Kidney (tissue), 14 donors: Measurements from ENCODE around the gene CTDP1. TPM values are rescaled to one million over a fixed set of nuclear protein-coding genes. Genes with fewer than 3 reads are reported as not detected.
A peak's percentile ranks its signal among the peaks of the same experiment; 100 is the strongest.

Experiments
- DNase-seq, 5 donors: peaks; one replicate each; pipeline ENCODE4 v3.0.0-alpha.2; 2013 to 2020
- FAIRE-seq: peaks from 2 replicates; lab custom pipeline; 2012; peaks lifted over from hg19 to GRCh38; lab: Jason Lieb, UNC
- H3K27ac ChIP-seq, 2 donors: one replicate each; pipeline ENCODE4 v1.7.0; 2013; ENCODE audit warnings: low read depth in 2 of 2, low read length in 2 of 2, inconsistent platforms in 1 of 2
- H3K27me3 ChIP-seq: one replicate; pipeline ENCODE4 v1.7.1; 2013; ENCODE audit warnings: low read length, inconsistent platforms; ENCODE audit not compliant: control insufficient read depth, insufficient read depth
- H3K36me3 ChIP-seq, 3 donors: one replicate each; pipeline versions ENCODE4 v1.7.0 to v1.7.1; 2013; ENCODE audit warnings: low read length in 3 of 3, control low read depth in 1 of 3, inconsistent platforms in 1 of 3; ENCODE audit not compliant: insufficient read depth in 3 of 3, control insufficient read depth in 2 of 3
- H3K4me1 ChIP-seq, 3 donors: one replicate each; pipeline versions ENCODE4 v1.7.0 to v1.7.1; 2013; ENCODE audit warnings: low read length in 3 of 3, inconsistent platforms in 1 of 3, low read depth in 1 of 3; ENCODE audit not compliant: control insufficient read depth in 2 of 3, insufficient read depth in 2 of 3
- H3K4me3 ChIP-seq, 3 donors: one replicate each; pipeline versions ENCODE4 v1.7.0 to v1.8.1; 2013; ENCODE audit warnings: low read length in 3 of 3, control low read depth in 1 of 3, inconsistent platforms in 1 of 3
- H3K9ac ChIP-seq, 3 donors: one replicate each; pipeline versions ENCODE4 v1.7.0 to v1.7.1; 2013; ENCODE audit warnings: low read length in 3 of 3, control low read depth in 1 of 3, inconsistent platforms in 1 of 3
- H3K9me3 ChIP-seq, 3 donors: one replicate each; pipeline versions ENCODE4 v1.7.0 to v1.7.1; 2013; ENCODE audit warnings: low read length in 3 of 3, control low read depth in 1 of 3, inconsistent platforms in 1 of 3; ENCODE audit not compliant: control insufficient read depth in 2 of 3, insufficient read depth in 1 of 3
- intact Hi-C: fragments of 100-400 bp; cut with DNase I; formaldehyde crosslinking; loops from one replicate; pipeline ENCODE4 v1.11.1; 2022
- polyA plus RNA-seq: library from polyadenylated mRNA; stranded (reverse); fragments of 350-450 nt; fragmentation: Illumina TruSeq; extraction: RNeasy Lipid Tissue Mini Kit (QIAGEN cat#74804); gene quantifications from one replicate; pipeline ENCODE4 v1.2.3, GENCODE V29; 2014; ENCODE audit warnings: low read depth, low replicate concordance; ENCODE audit not compliant: insufficient read depth
- total RNA-seq: library from RNA; stranded (reverse); fragmentation: NEBNext Ultra II Directional; extraction: Animal tissue kit (Norgen Biotek cat#: 25700); gene quantifications from one replicate; pipeline ENCODE4 v1.2.1, GENCODE V29; 2021
- TF ChIP-seq, protein P1 (sequence below): IDR thresholded peaks from 3 replicates; pipeline ENCODE4 v1.5.1; 2012; ENCODE audit warnings: mild to moderate bottlenecking, moderate library complexity, borderline replicate concordance; ENCODE audit not compliant: insufficient read depth; ENCODE audit errors: extremely low read depth
- donor health status: control.
- donor health status: control.
- donor health status: control.
- donor health status: control.
- donor health status: control.
- donor health status: DM: yes; HTN: yes; CAD: no.
- donor health status: Normal renal cell carcinoma (clear cell type).

CTDP1 gene
- total and polyA plus RNA-seq, 2 donors from 2014 or later, result 11.1 to 21.8 TPM

DNA sequence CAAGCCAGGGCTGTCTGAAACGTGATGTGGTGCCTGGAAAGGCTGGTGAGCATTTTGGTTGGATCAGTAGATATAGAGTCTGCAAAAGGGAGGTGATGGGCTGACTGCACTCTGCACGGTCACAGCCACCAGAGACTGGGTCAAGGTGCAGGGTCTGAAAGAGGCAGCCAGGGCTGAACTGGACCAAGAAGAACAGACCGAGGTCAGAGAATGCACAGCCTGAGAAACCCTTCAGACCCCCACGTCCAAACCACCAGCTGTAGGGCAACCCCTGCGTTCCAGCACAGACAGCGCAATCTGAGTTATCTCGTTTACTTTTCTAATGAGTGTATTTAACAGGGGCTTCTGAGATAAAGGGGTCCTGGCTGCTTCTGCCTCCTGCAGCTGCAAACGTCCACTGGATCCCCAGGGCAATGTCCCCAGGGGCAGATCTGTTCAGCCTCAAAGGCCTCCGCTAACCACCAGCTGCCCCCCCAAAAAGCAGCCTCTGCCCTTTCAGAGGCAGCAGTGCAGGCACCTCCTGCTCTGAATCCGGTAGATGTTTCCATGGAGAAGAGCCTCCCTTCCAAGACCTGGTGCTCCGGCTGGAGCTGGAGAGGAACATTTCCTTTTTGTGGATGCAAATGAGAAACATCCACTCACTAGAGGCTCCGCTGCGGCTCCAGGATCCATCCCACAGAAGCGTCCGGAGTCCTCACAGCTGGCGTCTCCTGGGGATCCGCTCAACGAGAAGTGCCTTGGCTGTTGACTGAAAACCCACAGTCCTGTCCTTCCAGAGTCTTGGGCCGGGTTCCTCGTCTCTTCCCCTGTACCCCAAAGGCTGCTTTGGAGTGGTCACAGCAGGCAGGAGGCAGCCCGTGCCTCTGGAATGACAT is 117.2 kb downstream of the CTDP1 start:
- Histone ChIP-seq H3K9ac (no peak overlapping the region), H3K27ac (no peak overlapping the region), H3K9me3 (no peaks in the 10 kb centered on the region), H3K4me1 (peaks cover 0 to 5% (median 0%) of the 10 kb centered on the region in 3 donors), H3K27me3 (peaks cover 5% of the 10 kb centered on the region), H3K36me3 (no peaks in the 10 kb centered on the region), H3K4me3 (no peak overlapping the region)
- peak in 4 of 5 donors; percentile 17 to 75 (median 40) for DNase-seq
- no peak for FAIRE-seq
- TF ChIP-seq, protein P1, sequence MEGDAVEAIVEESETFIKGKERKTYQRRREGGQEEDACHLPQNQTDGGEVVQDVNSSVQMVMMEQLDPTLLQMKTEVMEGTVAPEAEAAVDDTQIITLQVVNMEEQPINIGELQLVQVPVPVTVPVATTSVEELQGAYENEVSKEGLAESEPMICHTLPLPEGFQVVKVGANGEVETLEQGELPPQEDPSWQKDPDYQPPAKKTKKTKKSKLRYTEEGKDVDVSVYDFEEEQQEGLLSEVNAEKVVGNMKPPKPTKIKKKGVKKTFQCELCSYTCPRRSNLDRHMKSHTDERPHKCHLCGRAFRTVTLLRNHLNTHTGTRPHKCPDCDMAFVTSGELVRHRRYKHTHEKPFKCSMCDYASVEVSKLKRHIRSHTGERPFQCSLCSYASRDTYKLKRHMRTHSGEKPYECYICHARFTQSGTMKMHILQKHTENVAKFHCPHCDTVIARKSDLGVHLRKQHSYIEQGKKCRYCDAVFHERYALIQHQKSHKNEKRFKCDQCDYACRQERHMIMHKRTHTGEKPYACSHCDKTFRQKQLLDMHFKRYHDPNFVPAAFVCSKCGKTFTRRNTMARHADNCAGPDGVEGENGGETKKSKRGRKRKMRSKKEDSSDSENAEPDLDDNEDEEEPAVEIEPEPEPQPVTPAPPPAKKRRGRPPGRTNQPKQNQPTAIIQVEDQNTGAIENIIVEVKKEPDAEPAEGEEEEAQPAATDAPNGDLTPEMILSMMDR, result no peak
- intact Hi-C loops, result no loop called here

DNA sequence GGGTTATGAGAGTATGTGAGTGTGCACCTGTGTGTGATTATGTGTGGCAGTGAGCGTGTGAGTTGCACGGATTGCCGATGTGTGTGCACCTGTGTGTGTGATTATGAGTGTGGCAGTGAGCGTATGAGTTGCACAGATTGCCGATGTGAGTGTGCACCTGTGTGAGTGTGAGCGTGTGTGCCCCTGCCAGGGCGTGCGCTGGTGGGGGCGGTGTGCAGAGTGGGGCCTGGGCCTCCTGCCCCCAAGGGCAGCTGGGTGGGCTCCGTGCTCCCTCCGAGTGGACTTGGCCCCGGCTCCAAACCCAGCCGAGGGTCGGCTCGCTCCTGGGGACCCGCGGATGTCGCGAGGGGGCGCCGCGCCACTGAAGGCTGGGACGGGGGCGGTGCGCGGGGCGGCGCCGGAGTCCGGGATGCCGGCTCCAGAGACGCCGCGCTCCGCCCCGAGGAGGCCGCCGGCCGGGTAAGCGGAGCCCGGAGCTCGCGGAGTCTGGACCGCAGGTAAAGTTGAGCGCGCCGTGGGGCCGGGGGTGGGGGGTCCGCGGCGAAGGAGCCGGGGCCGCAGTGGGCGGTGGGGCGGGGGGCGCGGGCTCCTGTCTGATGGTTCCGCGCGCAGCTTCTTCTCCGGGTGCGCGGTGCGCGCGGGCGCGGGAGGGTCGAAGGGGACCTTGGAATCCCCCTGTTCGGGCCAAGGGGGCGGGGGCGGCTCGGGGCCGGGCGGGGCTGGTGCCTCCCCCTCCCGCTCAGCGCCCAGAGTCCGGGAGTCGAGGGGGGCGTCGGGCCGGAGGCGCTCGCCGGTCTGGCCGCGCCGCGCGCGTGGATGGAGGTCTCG is 118.1 kb downstream of the CTDP1 start, which contains the start of gene KCNG2:
TSS of gene KCNG2 (plus strand) at position 421 of the 828 bp plus-strand sequence. CDS start 65,730 bp downstream, outside the sequence.
- Histone ChIP-seq H3K9ac (no peak within 1 kb of the TSS), H3K27me3 (peaks cover 5% of the 10 kb centered on the region), H3K4me1 (peaks cover 0 to 5% (median 0%) of the 10 kb centered on the region in 3 donors), H3K36me3 (no peaks in the 10 kb centered on the region), H3K4me3 (no peak within 1 kb of the TSS), H3K27ac (no peak within 1 kb of the TSS), H3K9me3 (no peaks in the 10 kb centered on the region)
- TF ChIP-seq, protein P1, result no peak
- intact Hi-C loops, result no loop called here
- DNase-seq (peak; percentile 53 to 82 (median 68)), FAIRE-seq (no peak)

DNA sequence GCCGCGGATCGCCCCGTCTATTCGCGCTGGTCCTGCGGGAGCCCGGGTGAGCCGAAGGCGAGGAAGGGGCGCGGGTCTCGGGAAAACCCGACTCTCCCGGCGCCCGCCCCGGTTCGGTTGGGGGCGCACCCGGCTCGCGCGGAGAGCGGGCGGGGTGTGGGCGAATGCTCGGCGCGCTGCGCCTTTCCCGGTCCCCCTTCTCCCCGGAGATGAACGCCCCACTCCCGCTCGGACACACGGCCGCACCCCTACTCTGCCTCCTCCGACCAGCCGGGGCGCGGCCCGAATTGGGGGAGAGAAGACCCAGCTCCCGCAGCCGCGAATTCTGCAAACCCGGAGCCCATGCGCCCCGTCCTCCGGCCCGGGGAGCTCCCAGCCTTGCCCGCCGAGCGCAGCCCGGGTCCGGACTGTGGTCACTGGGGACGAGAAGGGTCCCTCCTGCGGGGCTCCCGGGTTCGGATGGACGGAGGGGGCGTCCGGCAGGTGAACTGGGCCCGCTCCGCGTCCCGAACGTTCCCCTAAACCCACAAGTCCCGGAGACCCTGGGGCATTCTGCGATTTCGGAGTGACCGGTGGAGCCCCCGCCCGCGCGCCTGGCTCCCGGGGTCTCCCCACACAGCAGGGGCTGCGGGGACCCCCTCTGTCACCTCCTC is 118.9 kb downstream of the CTDP1 start:
- Histone ChIP-seq H3K9ac (no peak overlapping the region), H3K36me3 (no peaks in the 10 kb centered on the region), H3K4me1 (peaks cover 0 to 5% (median 0%) of the 10 kb centered on the region in 3 donors), H3K9me3 (no peaks in the 10 kb centered on the region), H3K27ac (no peak overlapping the region), H3K27me3 (peaks cover 5% of the 10 kb centered on the region), H3K4me3 (no peak overlapping the region)
- TF ChIP-seq, protein P1, result no peak
- DNase-seq (peak in 4 of 5 donors; percentile 16 to 65 (median 33)), FAIRE-seq (no peak)
- intact Hi-C loops, result no loop called here
